PC-3 (cell line): ENCODE measurements around the gene TRABD2B.

Experiments
- CTCF ChIP-seq: fragments of 300-600 bp; sonication (generic); conservative IDR thresholded peaks from 2 replicates; pipeline ENCODE4 v1.5.1; 2017; ENCODE audit warnings: antibody characterized with exemption, low read depth, mild to moderate bottlenecking, low read length
- EZH2 ChIP-seq: fragments of 300-600 bp; sonication (generic); IDR thresholded peaks from one replicate; pipeline ENCODE4 v1.6.1; 2017; ENCODE audit warnings: antibody characterized with exemption, mild to moderate bottlenecking, low read length; ENCODE audit not compliant: unreplicated experiment

GRCh38 chr1:47981667-47982350, 15.4 kb downstream of the TRABD2B start:
- no peak for TF ChIP-seq EZH2
- no peak for TF ChIP-seq CTCF
